ENCODE results near the gene ZNF280B. TPM values are rescaled to one million over a fixed set of nuclear protein-coding genes. Genes with fewer than 3 reads are reported as not detected.
"Not testable (repeated sequence)": the region's sequence is repeated elsewhere in the genome, so short reads cannot be mapped to it uniquely, and the experiment has no call there.

The ZNF280B gene
- total RNA-seq, 1 experiment from 2014 or later, result 3.9 TPM

DNA sequence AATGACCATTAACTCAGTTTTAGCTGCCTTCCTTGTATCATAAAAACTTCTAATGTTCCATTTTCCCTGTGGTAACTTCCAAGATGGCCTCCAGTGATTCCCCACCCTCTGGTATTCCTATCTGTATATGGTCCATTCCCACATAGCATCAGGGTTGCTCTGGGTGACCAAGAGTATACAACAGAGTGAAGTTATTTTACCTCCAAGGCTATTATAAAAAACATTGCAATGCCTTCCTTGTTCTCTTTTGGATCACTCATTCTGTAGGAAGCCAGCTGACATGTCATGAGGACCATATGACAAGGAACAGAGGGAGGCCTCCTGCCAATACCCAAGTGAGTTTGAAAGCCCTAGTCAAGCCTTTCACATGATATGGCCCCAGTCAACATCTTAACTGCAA lies 30.1 kb downstream of the ZNF280B start:
- Mint-ChIP-seq H3K9me3 (ENCODE audit: unreplicated experiment) (no peaks in the 10 kb centered on the region), H3K4me1 (ENCODE audit: low read depth, unreplicated experiment) (peaks cover 11% of the 10 kb centered on the region), H3K36me3 (ENCODE audit: insufficient read depth, unreplicated experiment) (no peaks in the 10 kb centered on the region), H3K27me3 (ENCODE audit: insufficient read depth, unreplicated experiment) (no peaks in the 10 kb centered on the region), H3K27ac (ENCODE audit: unreplicated experiment) (no peak overlapping the region), H3K4me3 (ENCODE audit: unreplicated experiment) (no peak overlapping the region)
- no peak for DNase-seq
- H3K9me3 ChIP-seq, result no peaks in the 10 kb centered on the region
- POLR2A ChIA-PET, result no interaction called here
- no peak overlapping the region for H3K4me3 ChIP-seq (ENCODE audit: low read depth, low read length)
- BruUV-seq (replicated peaks), result no TSS peak
- H3K36me3 ChIP-seq (ENCODE audit: control insufficient read depth, insufficient read depth, low read length), result no peaks in the 10 kb centered on the region
- intact Hi-C loops (cut with micrococcal nuclease; ENCODE audit: unreplicated experiment), result no loop called here
- no peak for TF ChIP-seq CTCF (IDR thresholded peaks at IDR 0.05; ENCODE audit: insufficient read depth in 1 of 2, low read depth in 1 of 2, low read length in 1 of 2, severe bottlenecking in 1 of 2, unreplicated experiment in 1 of 2)
- H3K4me1 ChIP-seq, result peaks cover 14% of the 10 kb centered on the region
- CTCF ChIA-PET, result no interaction called here
- H3K27me3 ChIP-seq (replicated peaks; ENCODE audit: control insufficient read depth, insufficient read depth, low read length), result no peaks in the 10 kb centered on the region

DNA sequence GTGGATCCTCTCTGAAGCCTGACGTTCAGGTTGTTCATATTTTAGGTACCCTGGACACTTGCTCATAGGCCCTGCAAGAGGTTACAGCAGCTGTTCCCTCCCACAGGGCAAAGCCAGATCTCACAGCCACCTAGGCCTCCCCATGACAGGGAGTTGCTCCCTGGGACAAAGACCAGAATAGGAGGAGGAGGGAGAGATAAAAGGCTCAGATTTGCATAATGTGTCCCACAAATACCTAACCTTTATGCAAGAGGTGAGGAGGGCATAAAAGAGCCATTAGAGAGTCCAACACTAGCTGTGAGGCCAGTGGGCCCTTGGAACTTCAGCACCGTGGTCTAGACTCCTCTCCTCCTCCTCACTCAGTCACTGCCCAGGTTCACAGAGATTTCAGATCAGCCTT lies 33.8 kb downstream of the ZNF280B start:
- H3K4me1 Mint-ChIP-seq (ENCODE audit: low read depth, unreplicated experiment), result no peaks in the 10 kb centered on the region
- no peaks in the 10 kb centered on the region for H3K27me3 ChIP-seq (replicated peaks; ENCODE audit: control insufficient read depth, insufficient read depth, low read length)
- no peak overlapping the region for H3K4me3 Mint-ChIP-seq (ENCODE audit: unreplicated experiment)
- H3K9me3 Mint-ChIP-seq (ENCODE audit: unreplicated experiment), result peaks cover 4% of the 10 kb centered on the region
- H3K9me3 ChIP-seq, result 0 out of 2 replicates have a peak, but pooled peaks cover under 1% of the 10 kb centered on the region
- H3K27me3 Mint-ChIP-seq (ENCODE audit: insufficient read depth, unreplicated experiment), result no peaks in the 10 kb centered on the region
- H3K4me3 ChIP-seq (ENCODE audit: low read depth, low read length), result no peak overlapping the region
- ChIA-PET CTCF (no interaction called here), POLR2A (interaction anchor here (0.6 kb wide), 1 partner anchor 128 kb away, joined by 3 read pairs; no protein-coding TSS in a partner anchor)
- DNase-seq, result peak in 1 of 2 experiments; percentile 17
- no peaks in the 10 kb centered on the region for H3K36me3 Mint-ChIP-seq (ENCODE audit: insufficient read depth, unreplicated experiment)
- intact Hi-C loops (cut with micrococcal nuclease; ENCODE audit: unreplicated experiment), result no loop called here
- H3K27ac Mint-ChIP-seq (ENCODE audit: unreplicated experiment), result no peak overlapping the region
- no peak for TF ChIP-seq CTCF (IDR thresholded peaks at IDR 0.05; ENCODE audit: insufficient read depth in 1 of 2, low read depth in 1 of 2, low read length in 1 of 2, severe bottlenecking in 1 of 2, unreplicated experiment in 1 of 2)
- no peaks in the 10 kb centered on the region for H3K36me3 ChIP-seq (ENCODE audit: control insufficient read depth, insufficient read depth, low read length)
- no peaks in the 10 kb centered on the region for H3K4me1 ChIP-seq
- BruUV-seq (replicated peaks), result no TSS peak

DNA sequence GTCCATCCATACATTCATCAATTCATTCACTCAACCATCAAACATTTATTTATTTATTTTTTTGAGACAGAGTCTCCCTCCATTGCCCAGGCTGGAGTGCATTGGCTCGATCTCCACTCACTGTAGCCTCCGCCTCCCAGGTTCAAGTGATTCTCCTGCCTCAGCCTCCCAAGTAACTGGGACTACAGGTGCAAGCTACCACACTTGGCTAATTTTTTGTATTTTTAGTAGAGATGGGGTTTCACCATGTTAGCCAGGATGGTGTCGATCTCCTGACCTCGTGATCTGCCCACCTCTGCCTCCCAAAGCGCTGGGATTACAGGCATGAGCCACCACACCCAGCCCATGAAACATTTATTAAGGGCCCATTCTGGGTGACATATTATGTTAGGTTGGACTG lies 37.4 kb downstream of the ZNF280B start:
- intact Hi-C loops (cut with micrococcal nuclease; ENCODE audit: unreplicated experiment); H3K27me3 ChIP-seq (replicated peaks; ENCODE audit: control insufficient read depth, insufficient read depth, low read length); H3K4me1 Mint-ChIP-seq (ENCODE audit: low read depth, unreplicated experiment); H3K36me3 ChIP-seq (ENCODE audit: control insufficient read depth, insufficient read depth, low read length); CTCF ChIA-PET; DNase-seq; BruUV-seq (replicated peaks); H3K27ac Mint-ChIP-seq (ENCODE audit: unreplicated experiment); H3K4me1 ChIP-seq; H3K4me3 Mint-ChIP-seq (ENCODE audit: unreplicated experiment); POLR2A ChIA-PET; H3K36me3 Mint-ChIP-seq (ENCODE audit: insufficient read depth, unreplicated experiment); H3K27me3 Mint-ChIP-seq (ENCODE audit: insufficient read depth, unreplicated experiment); H3K4me3 ChIP-seq (ENCODE audit: low read depth, low read length): not testable (repeated sequence)
- H3K9me3 ChIP-seq, result peaks cover 16% of the 10 kb centered on the region; the same call in 1 of the 2 replicates
- H3K9me3 Mint-ChIP-seq (ENCODE audit: unreplicated experiment), result peaks cover 14% of the 10 kb centered on the region

DNA sequence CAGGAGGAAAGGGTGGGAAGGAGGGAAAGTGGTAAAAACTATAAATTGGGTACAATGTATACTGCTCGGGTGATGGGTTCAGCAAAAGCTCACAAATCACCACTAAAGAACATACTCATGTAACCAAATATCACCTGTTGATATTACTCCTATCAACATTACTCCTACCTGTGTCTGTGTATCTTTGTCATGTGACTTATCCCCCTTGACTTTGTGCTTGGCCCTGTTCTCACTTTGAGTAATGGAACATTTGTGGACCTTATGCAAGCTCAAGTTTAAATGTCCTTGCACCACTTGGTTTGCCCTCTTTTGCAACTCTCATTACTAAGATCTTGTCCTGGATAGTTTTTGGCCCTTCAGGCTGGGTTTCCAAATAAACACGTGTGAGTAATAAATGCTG lies 39.0 kb downstream of the ZNF280B start:
- CTCF ChIA-PET, result no interaction called here
- H3K9me3 Mint-ChIP-seq (ENCODE audit: unreplicated experiment), result peaks cover 14% of the 10 kb centered on the region

More for the DNA sequence above, 39.0 kb downstream of the ZNF280B start:
- Histone ChIP-seq H3K27me3 (replicated peaks; ENCODE audit: control insufficient read depth, insufficient read depth, low read length) (no peaks in the 10 kb centered on the region), H3K9me3 (peaks cover 16% of the 10 kb centered on the region; the same call in 1 of the 2 replicates), H3K4me1 (no peaks in the 10 kb centered on the region), H3K36me3 (ENCODE audit: control insufficient read depth, insufficient read depth, low read length) (no peaks in the 10 kb centered on the region), H3K4me3 (ENCODE audit: low read depth, low read length) (no peak overlapping the region)
- no TSS peak for BruUV-seq (replicated peaks)
- H3K27ac Mint-ChIP-seq (ENCODE audit: unreplicated experiment), result no peak overlapping the region
- POLR2A ChIA-PET, result no interaction called here
- no peak overlapping the region for H3K4me3 Mint-ChIP-seq (ENCODE audit: unreplicated experiment)
- intact Hi-C loops (cut with micrococcal nuclease; ENCODE audit: unreplicated experiment), result loop anchor here (10.0 kb wide), 1 partner anchor 255 kb away; no protein-coding TSS in a partner anchor
- no peaks in the 10 kb centered on the region for H3K27me3 Mint-ChIP-seq (ENCODE audit: insufficient read depth, unreplicated experiment)
- no peak for TF ChIP-seq CTCF (IDR thresholded peaks at IDR 0.05; ENCODE audit: insufficient read depth in 1 of 2, low read depth in 1 of 2, low read length in 1 of 2, severe bottlenecking in 1 of 2, unreplicated experiment in 1 of 2)
- no peaks in the 10 kb centered on the region for H3K36me3 Mint-ChIP-seq (ENCODE audit: insufficient read depth, unreplicated experiment)
- no peak for DNase-seq
- peaks cover under 1% of the 10 kb centered on the region for H3K4me1 Mint-ChIP-seq (ENCODE audit: low read depth, unreplicated experiment)

Data from Caco-2 (cell line).